Nephron progenitor cell (in vitro differentiated cells): ENCODE data around the gene SEMA6B.

ENCODE experiments used
- DNase-seq: peaks from one replicate; pipeline ENCODE4 v3.0.0; 2021
- H3K27ac Mint-ChIP-seq: 2 replicates; pipeline ENCODE4 v1.8.0; 2021; ENCODE audit warnings: mild to moderate bottlenecking, moderate library complexity, mixed read lengths
- H3K27me3 Mint-ChIP-seq: 2 replicates; pipeline ENCODE4 v1.8.0; 2021; ENCODE audit warnings: mild to moderate bottlenecking, low read depth, mixed read lengths; ENCODE audit not compliant: poor library complexity
- H3K36me3 Mint-ChIP-seq: 2 replicates; pipeline ENCODE4 v1.8.0; 2021; ENCODE audit warnings: low read depth, mixed read lengths
- H3K4me1 Mint-ChIP-seq: 2 replicates; pipeline ENCODE4 v1.8.0; 2021; ENCODE audit warnings: mixed read lengths
- H3K4me3 Mint-ChIP-seq: 2 replicates; pipeline ENCODE4 v1.8.0; 2021; ENCODE audit warnings: mild to moderate bottlenecking, moderate library complexity, mixed read lengths
- H3K9me3 Mint-ChIP-seq: 2 replicates; pipeline ENCODE4 v1.8.0; 2021; ENCODE audit warnings: mild to moderate bottlenecking, moderate library complexity, mixed read lengths
- TF ChIP-seq, protein P1 (sequence below): fragments of 200-600 bp; sonication (generic); IDR thresholded peaks from 2 replicates; pipeline ENCODE4 v1.5.0; 2021; ENCODE audit warnings: antibody characterized with exemption

SEMA6B gene

DNA sequence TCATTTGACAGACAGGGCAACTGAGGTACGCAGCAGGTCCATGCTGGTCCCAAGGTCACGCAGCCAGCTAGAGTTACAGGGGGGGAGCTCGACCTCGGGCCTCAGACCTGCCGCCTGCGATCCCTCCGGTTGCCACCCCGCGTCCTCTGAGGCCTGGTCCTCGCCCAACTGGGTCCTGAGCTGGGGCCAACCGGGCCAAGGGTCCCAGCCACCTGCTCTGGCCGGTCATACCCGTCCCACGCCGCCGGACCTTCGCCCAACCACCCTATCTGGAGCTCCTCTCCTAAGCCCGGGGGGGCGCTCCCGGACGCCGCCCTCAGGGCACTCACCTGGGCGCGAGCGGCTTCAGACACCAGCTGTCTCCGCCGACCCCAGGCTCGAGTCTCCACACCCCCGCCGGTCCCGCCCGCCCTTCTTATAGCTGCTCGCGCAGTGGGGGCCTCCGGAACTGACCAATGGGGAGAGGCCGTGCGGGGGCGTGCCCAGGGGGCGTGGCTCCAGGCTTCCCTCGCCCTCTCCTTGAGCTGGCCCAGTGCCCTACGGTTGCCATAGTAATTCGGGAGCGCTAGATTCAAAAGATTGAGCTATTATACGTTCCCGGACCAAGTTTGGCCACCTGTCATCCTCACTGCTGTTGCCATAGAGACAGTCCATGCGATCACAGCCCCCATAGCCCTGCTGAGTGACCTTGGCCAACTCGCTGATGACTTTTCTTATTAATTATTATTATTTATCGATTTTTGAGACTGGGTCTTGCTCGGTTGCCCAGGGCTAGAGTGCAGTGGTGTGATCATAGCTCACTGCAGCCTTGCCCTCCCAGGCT, 24.4 kb downstream of the SEMA6B start, which contains the start of gene PLIN5:
TSS of gene PLIN5 (minus strand) at position 389 of the 823 bp plus-strand sequence. CDS start 1,150 bp downstream, outside the sequence.
- Mint-ChIP-seq H3K4me3 (peak within 1 kb of the TSS; percentile 70), H3K36me3 (no peaks in the 10 kb centered on the region), H3K4me1 (peaks cover 35% of the 10 kb centered on the region), H3K27ac (no peak within 1 kb of the TSS), H3K9me3 (no peaks in the 10 kb centered on the region), H3K27me3 (peaks cover 44% of the 10 kb centered on the region)
- TF ChIP-seq, protein P1, sequence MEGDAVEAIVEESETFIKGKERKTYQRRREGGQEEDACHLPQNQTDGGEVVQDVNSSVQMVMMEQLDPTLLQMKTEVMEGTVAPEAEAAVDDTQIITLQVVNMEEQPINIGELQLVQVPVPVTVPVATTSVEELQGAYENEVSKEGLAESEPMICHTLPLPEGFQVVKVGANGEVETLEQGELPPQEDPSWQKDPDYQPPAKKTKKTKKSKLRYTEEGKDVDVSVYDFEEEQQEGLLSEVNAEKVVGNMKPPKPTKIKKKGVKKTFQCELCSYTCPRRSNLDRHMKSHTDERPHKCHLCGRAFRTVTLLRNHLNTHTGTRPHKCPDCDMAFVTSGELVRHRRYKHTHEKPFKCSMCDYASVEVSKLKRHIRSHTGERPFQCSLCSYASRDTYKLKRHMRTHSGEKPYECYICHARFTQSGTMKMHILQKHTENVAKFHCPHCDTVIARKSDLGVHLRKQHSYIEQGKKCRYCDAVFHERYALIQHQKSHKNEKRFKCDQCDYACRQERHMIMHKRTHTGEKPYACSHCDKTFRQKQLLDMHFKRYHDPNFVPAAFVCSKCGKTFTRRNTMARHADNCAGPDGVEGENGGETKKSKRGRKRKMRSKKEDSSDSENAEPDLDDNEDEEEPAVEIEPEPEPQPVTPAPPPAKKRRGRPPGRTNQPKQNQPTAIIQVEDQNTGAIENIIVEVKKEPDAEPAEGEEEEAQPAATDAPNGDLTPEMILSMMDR, result no peak
- peak; percentile 95 for DNase-seq

DNA sequence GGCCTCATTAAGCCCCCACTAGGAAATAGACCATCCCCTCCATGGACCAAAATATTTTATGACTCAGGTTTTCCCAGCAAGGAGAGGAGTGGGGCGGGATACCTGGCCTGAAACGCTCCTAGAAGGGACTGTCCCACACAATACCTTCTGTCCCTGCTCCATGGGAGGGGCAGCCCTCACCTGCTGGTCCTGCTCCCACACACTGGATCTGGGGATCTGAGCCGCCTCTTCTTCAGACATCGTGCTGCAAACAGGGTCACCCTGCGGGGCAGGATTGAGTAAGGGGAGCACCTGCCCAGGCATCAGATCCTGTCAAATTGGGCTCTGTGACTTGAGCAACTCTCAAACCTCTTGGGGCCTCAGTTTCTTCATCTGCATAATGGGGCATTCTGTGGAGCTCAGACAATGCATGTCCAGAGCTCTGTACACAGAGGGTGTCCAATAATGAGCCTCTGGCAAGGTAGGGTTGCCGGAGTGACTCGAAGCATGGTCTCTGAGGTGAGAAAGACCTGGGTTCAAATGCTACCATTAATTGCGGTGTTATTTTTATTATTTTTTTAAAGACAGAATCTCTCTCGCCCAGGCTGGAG, 25.6 kb downstream of the SEMA6B start:
- H3K4me1 Mint-ChIP-seq, result peaks cover 29% of the 10 kb centered on the region
- TF ChIP-seq, protein P1, result no peak
- no peaks in the 10 kb centered on the region for H3K9me3 Mint-ChIP-seq
- H3K36me3 Mint-ChIP-seq, result no peaks in the 10 kb centered on the region
- no peak overlapping the region for H3K27ac Mint-ChIP-seq
- H3K27me3 Mint-ChIP-seq, result peaks cover 47% of the 10 kb centered on the region
- no peak for DNase-seq
- no peak overlapping the region for H3K4me3 Mint-ChIP-seq

DNA sequence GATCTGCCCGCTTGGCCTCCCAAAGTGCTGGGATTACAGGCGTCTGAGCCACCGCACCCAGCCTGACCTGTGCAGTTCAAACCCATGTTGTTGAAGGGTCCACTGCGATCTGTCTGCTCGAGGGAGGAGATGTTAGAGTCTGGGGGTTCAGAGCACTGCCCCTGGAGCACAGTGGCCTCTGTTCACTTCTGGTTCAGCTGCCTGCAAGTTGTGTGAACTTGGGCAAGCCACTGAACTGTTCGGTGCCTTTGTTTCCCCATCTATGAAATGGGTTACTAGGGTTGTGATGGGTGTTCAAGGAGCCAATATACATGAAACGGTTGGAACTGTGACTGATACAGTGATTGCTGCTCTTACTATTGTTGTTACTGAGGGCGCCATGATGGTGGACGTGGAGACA, 26.1 kb downstream of the SEMA6B start:
- peaks cover 46% of the 10 kb centered on the region for H3K27me3 Mint-ChIP-seq
- TF ChIP-seq, protein P1, result no peak
- no peaks in the 10 kb centered on the region for H3K9me3 Mint-ChIP-seq
- H3K36me3 Mint-ChIP-seq, result no peaks in the 10 kb centered on the region
- H3K4me3 Mint-ChIP-seq, result no peak overlapping the region
- no peak overlapping the region for H3K27ac Mint-ChIP-seq
- no peak for DNase-seq
- H3K4me1 Mint-ChIP-seq, result peaks cover 28% of the 10 kb centered on the region

GRCh38 chr19:4531562-4532165, 27.8 kb downstream of the SEMA6B start:
- Mint-ChIP-seq H3K4me1 (peaks cover 21% of the 10 kb centered on the region), H3K4me3 (no peak overlapping the region), H3K27ac (no peak overlapping the region), H3K36me3 (no peaks in the 10 kb centered on the region), H3K27me3 (peaks cover 43% of the 10 kb centered on the region), H3K9me3 (no peaks in the 10 kb centered on the region)
- TF ChIP-seq, protein P1, result no peak
- no peak for DNase-seq

DNA sequence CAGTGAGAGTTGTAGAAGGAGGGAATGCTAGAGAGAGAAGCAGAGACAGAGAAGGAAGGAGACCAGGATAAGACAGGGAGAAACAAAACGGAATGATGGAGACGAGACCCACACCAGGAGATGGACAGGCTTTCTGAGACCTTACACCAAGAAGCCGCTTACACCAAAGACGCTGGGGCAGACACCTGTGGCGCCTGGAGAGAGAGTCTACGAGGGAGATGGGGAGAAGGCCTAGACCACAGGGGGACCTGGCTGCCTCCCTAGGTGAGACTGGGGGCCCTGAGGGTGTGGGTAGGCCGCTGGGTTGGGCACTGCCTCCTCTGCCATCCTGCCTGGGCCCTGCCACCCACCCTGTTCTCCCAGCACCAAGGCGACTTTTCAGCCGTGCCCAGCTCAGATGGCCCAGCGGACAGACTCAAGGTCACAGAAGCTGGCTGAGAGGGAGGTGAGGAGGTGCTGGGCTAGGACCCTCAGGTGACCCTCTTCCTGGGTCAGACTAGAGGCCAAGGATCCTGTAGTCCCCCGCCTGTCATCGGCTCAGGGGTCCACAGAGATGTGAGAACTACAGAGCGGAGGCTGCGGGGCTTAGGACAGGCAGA, 29.5 kb downstream of the SEMA6B start:
- H3K27ac Mint-ChIP-seq, result no peak overlapping the region
- TF ChIP-seq, protein P1, result no peak
- DNase-seq, result no peak
- H3K4me1 Mint-ChIP-seq, result peaks cover 10% of the 10 kb centered on the region
- no peaks in the 10 kb centered on the region for H3K9me3 Mint-ChIP-seq
- no peaks in the 10 kb centered on the region for H3K36me3 Mint-ChIP-seq
- peaks cover 39% of the 10 kb centered on the region for H3K27me3 Mint-ChIP-seq
- no peak overlapping the region for H3K4me3 Mint-ChIP-seq
